ENCODE data around the gene TGFBR1.

Gene TGFBR1

DNA sequence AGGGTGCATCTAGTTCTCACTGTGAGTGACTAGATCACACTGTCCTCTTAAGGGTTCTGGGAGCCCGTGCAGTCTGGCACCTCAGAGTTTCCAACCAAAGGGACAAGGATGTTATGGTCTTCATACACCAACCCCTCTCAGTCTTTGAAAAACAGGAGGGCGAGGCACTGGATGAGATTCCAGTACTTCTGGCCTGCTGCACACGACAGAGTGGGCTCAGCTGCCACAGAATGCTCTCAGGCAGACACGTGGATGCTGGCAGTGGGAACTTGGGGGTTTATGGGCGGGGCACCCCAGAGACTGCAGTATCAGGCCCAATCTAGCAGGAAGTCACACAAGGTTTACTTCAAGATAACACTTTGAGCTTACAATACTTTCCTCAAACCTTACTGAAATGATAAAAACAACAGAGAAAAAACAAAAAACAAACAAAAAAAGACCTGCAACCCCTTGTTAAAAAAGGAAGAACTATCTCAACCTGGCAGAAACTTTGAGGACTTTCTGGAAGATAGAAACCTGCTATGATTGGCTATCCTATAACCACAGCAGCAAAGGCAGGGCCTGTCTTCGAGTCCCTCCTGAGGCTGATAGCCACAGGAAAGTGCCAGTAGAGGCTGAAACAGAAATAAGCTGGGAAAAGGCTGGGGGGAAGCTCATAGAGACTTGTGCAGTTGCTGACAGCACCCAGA is 28.3 kb upstream of the TGFBR1 start:
- TF ChIP-seq, protein P1, sequence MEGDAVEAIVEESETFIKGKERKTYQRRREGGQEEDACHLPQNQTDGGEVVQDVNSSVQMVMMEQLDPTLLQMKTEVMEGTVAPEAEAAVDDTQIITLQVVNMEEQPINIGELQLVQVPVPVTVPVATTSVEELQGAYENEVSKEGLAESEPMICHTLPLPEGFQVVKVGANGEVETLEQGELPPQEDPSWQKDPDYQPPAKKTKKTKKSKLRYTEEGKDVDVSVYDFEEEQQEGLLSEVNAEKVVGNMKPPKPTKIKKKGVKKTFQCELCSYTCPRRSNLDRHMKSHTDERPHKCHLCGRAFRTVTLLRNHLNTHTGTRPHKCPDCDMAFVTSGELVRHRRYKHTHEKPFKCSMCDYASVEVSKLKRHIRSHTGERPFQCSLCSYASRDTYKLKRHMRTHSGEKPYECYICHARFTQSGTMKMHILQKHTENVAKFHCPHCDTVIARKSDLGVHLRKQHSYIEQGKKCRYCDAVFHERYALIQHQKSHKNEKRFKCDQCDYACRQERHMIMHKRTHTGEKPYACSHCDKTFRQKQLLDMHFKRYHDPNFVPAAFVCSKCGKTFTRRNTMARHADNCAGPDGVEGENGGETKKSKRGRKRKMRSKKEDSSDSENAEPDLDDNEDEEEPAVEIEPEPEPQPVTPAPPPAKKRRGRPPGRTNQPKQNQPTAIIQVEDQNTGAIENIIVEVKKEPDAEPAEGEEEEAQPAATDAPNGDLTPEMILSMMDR (IDR thresholded peaks at IDR 0.05; ENCODE audit: extremely low read depth, missing control alignments): no peak

GRCh38 chr9:99078717-99079116 is 26.2 kb upstream of the TGFBR1 start:
- no peak for DNase-seq (ENCODE audit: low spot score)
- TF ChIP-seq, protein P1 (IDR thresholded peaks at IDR 0.05; ENCODE audit: extremely low read depth, missing control alignments): no peak

More for the DNA sequence above, 28.3 kb upstream of the TGFBR1 start:
- no peak for DNase-seq (ENCODE audit: low spot score)

- no peak for DNase-seq (ENCODE audit: low spot score)
- TF ChIP-seq, protein P1 (IDR thresholded peaks at IDR 0.05; ENCODE audit: extremely low read depth, missing control alignments): no peak
Measured at GRCh38 chr9:99079542-99079941, 25.4 kb upstream of the TGFBR1 start.

DNA sequence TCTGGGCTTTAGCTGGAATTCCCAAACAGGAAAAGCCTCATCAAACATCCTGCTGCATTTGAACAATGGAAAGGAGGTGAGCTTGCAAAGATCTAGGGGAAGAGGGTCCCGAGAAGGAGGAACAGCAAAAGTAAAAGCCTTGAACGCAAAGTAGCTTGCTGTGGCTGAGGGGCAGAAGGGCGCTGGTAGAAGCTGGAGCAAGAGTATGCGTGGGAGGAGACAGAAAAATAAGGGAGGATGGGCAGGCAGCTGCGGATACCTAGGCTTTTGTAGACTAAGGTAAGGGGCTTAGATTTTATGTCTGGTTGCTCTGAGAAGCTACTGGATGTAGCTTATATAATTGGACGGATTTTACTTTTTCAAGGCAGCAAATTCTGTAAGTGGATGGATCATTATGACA is 21.9 kb upstream of the TGFBR1 start:
- TF ChIP-seq, protein P1 (IDR thresholded peaks at IDR 0.05; ENCODE audit: extremely low read depth, missing control alignments): no peak
- DNase-seq (ENCODE audit: low spot score): no peak

DNA sequence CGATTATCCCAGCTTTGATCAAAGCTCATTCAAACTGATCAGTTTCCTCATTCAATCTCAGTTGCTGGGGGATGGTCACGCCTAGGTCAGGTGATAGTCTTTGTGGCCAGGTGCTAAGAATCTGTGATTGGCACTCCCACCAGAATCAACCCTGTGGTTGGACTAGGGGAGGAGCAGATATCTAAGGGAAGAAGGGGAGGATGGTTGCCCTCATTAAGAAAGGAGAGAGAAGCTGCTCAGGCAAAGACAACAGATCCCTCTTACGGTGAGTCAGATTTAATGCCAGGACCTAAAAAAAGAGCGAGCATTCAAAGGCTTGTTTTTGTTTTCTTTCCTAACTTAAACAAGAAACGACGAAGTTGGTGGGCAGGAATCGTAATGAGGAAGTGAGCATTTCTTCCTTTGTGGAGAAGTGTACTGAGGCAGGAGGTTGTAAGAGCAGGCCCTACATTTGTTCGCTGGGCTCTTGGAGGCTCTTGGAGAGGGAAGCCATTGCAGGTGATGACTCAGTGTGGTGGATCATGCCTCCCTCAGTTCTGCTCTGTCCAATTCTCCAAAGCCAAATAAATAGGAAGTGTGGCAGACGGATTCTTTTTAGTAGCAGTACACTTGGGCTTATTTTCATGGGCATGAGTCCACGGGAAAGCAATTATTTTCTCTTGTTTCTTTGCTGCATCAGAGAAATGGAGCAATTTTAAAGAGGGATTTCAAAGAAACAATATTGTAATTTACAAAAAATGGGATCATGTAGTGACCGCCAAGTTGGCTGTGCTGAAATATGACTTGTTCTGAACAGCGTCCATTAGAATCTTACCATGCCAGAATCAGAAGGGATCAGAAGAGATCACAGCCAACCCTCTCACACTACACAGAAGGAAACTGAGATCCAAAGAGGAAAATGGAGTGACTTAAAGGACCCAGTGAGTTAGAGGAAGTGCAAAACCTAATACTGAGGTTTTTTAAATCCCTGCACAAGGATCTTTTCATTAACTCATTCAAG is 18.7 kb upstream of the TGFBR1 start:
- TF ChIP-seq, protein P1 (IDR thresholded peaks at IDR 0.05; ENCODE audit: extremely low read depth, missing control alignments): no peak
- no peak for DNase-seq (ENCODE audit: low spot score)

DNA sequence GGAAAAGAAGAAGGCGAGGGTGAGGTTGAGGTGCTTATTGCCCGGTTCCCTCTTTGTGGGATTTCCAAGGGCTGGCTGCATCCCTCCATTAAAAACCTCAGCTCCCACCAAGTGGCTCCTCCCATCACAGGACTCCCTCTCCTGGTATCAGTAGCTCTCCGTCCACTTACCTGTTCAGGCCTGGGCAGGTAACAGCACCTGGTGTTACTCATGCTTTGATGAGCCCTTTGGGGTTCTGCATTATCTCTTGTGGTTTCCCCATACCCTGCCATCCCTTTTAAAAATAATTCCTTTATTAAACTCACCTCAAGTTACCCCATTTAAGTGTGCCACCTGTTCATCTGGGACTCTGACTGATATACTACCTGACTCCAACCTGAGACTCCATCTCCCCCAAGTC is 17.5 kb upstream of the TGFBR1 start:
- TF ChIP-seq, protein P1 (IDR thresholded peaks at IDR 0.05; ENCODE audit: extremely low read depth, missing control alignments): no peak
- no peak for DNase-seq (ENCODE audit: low spot score)

Data from GM20000 (cell line).